Keratinocyte (primary cell): Measurements from ENCODE around the gene MICAL3. TPM values are rescaled to one million over a fixed set of nuclear protein-coding genes. Genes with fewer than 3 reads are reported as not detected.

ENCODE experiments used
- DNase-seq: peaks from one replicate; pipeline ENCODE4 v3.0.0-alpha.2; 2011; ENCODE audit warnings: low read depth, missing footprints, low spot score
- FAIRE-seq: peaks from 2 replicates; lab custom pipeline; 2011; peaks lifted over from hg19 to GRCh38; lab: Jason Lieb, UNC
- H2AFZ ChIP-seq: 2 replicates; pipeline ENCODE4 v1.6.0; 2012; ENCODE audit warnings: low read length, control low read depth, inconsistent platforms; ENCODE audit not compliant: control insufficient read depth
- H3K27ac ChIP-seq: 2 replicates; pipeline ENCODE4 v1.5.1; 2011; ENCODE audit warnings: low read length; ENCODE audit not compliant: control insufficient read depth, insufficient read depth
- H3K27me3 ChIP-seq: 3 replicates; pipeline ENCODE4 v1.6.0; 2011; ENCODE audit warnings: low read length; ENCODE audit not compliant: control insufficient read depth, insufficient read depth; ENCODE audit errors: extremely low read depth
- H3K36me3 ChIP-seq, 2 experiments: 2 replicates in 1 of 2; 3 replicates in 1 of 2; pipeline ENCODE4 v1.5.1; 2011; ENCODE audit warnings: low read length in 2 of 2, mild to moderate bottlenecking in 1 of 2; ENCODE audit not compliant: control insufficient read depth in 2 of 2, insufficient read depth in 2 of 2; ENCODE audit errors: extremely low read depth in 1 of 2
- H3K4me1 ChIP-seq: 3 replicates; pipeline ENCODE4 v1.5.1; 2011; ENCODE audit warnings: low read length; ENCODE audit not compliant: control insufficient read depth, insufficient read depth; ENCODE audit errors: extremely low read depth
- H3K4me2 ChIP-seq: 3 replicates; pipeline ENCODE4 v1.6.0; 2011; ENCODE audit warnings: low read depth, low read length; ENCODE audit not compliant: control insufficient read depth, insufficient read depth; ENCODE audit errors: extremely low read depth
- H3K4me3 ChIP-seq, 3 experiments: fragments of 200-600 bp in 1 of 3; sonication (generic) in 1 of 3; 2 replicates in 2 of 3; 3 replicates in 1 of 3; pipeline ENCODE4 v1.5.1; 2011 to 2016; ENCODE audit warnings: low read length in 3 of 3, mild to moderate bottlenecking in 3 of 3, control low read depth in 2 of 3, inconsistent platforms in 1 of 3, low read depth in 1 of 3, mixed read lengths in 1 of 3, mixed run types in 1 of 3, moderate library complexity in 1 of 3; ENCODE audit not compliant: control insufficient read depth in 2 of 3, insufficient read depth in 2 of 3; ENCODE audit errors: extremely low read depth in 1 of 3
- H3K79me2 ChIP-seq: 2 replicates; pipeline ENCODE4 v1.6.0; 2012; ENCODE audit warnings: low read length; ENCODE audit not compliant: control insufficient read depth, insufficient read depth
- H3K9ac ChIP-seq: 3 replicates; pipeline ENCODE4 v1.6.0; 2011; ENCODE audit warnings: low read length; ENCODE audit not compliant: control insufficient read depth, insufficient read depth; ENCODE audit errors: extremely low read depth
- H3K9me1 ChIP-seq: 3 replicates; pipeline ENCODE4 v1.6.0; 2011; ENCODE audit warnings: low read length; ENCODE audit not compliant: control insufficient read depth, insufficient read depth; ENCODE audit errors: extremely low read depth
- H3K9me3 ChIP-seq: 2 replicates; pipeline ENCODE4 v1.5.1; 2012; ENCODE audit warnings: low read depth, low read length; ENCODE audit not compliant: control insufficient read depth
- H4K20me1 ChIP-seq: 3 replicates; pipeline ENCODE4 v1.6.0; 2011; ENCODE audit warnings: low read length; ENCODE audit not compliant: control insufficient read depth, insufficient read depth; ENCODE audit errors: extremely low read depth
- EZH2 ChIP-seq: IDR thresholded peaks from one replicate; pipeline ENCODE4 v1.6.1; 2012; ENCODE audit warnings: inconsistent platforms, mild to moderate bottlenecking, low read length, moderate library complexity
- dilution Hi-C: fragments of 300-500 bp; cut with MboI; formaldehyde crosslinking; loops from one replicate; pipeline ENCODE4 v1.7.0; 2020; ENCODE audit warnings: low sequenced_read_pairs; ENCODE audit not compliant: extremely low pct_ligation_motif_present
- polyA plus RNA-seq, 5 experiments: library from polyadenylated mRNA; depleted of rRNA in 3 of 5; stranded (reverse) in 3 of 5; stranded (forward) in 1 of 5; unstranded in 1 of 5; fragments of >200 nt; gene quantifications; 1 replicate in 1 of 5; 2 replicates in 3 of 5; 3 replicates in 1 of 5; pipeline versions ENCODE4 v1.2.1 to v1.2.3, GENCODE V29; 2011 to 2012; ENCODE audit warnings: missing spikeins in 2 of 5, low read depth in 1 of 5, low replicate concordance in 1 of 5
- TF ChIP-seq, protein P1 (sequence below), 3 experiments: IDR thresholded peaks in 1 of 3; conservative IDR thresholded peaks in 1 of 3; optimal IDR thresholded peaks in 1 of 3; 2 replicates in 2 of 3; 3 replicates in 1 of 3; pipeline versions ENCODE3 to v1.5.1; 2011; ENCODE audit warnings: low read length in 3 of 3, mild to moderate bottlenecking in 3 of 3, moderate library complexity in 2 of 3, control low read depth in 1 of 3, inconsistent platforms in 1 of 3; ENCODE audit not compliant: insufficient read depth in 2 of 3; ENCODE audit errors: extremely low read depth in 1 of 3

Gene MICAL3
- polyA plus RNA-seq, 1 donor (not counting 4 experiments of a cell fraction or from before 2014, with no cell fraction given), result 27.9 TPM

DNA sequence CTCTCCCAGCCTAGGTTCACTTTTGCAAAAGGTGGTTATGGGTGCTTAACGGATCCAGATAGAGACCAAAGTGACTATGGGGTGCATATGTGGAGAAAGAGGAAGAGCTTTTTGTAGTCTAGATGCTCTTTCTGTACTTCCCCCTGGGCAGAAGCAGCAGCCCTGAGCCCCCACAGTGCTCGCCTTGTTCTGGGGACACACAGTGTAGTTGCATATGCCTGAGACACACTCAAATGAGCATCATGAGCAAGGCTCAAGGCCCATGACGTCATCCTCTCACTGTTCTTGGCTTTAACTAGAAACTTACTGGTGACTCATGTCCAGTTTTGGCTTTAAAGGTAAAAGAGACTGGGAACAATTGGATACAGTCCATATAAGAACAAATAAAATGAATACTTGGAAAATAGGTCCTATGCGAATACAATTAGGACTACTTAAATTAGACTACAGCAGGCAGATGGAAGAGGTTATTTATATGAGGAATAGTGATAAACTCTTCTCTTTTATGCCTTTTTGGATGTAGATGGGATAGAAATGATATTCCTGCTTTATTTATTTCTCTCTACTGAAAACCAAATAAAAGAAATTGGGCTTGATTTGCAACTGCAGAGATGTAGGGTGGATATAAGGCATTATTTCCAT is 33.3 kb upstream of the MICAL3 start:
- Histone ChIP-seq H4K20me1 (no peaks in the 10 kb centered on the region), H3K9ac (peak overlapping the region; percentile 59), H3K4me2 (peak overlapping the region; percentile 6), H3K27me3 (no peaks in the 10 kb centered on the region), H3K9me3 (no peaks in the 10 kb centered on the region), H3K36me3 (no peaks in the 10 kb centered on the region), H3K4me1 (peaks cover 46% of the 10 kb centered on the region), H2AFZ (no peak overlapping the region), H3K9me1 (no peaks in the 10 kb centered on the region), H3K4me3 (no peak overlapping the region), H3K27ac (peak overlapping the region; percentile 17), H3K79me2 (no peaks in the 10 kb centered on the region)
- dilution Hi-C loops, result no loop called here
- no peak for TF ChIP-seq EZH2
- TF ChIP-seq, protein P1, sequence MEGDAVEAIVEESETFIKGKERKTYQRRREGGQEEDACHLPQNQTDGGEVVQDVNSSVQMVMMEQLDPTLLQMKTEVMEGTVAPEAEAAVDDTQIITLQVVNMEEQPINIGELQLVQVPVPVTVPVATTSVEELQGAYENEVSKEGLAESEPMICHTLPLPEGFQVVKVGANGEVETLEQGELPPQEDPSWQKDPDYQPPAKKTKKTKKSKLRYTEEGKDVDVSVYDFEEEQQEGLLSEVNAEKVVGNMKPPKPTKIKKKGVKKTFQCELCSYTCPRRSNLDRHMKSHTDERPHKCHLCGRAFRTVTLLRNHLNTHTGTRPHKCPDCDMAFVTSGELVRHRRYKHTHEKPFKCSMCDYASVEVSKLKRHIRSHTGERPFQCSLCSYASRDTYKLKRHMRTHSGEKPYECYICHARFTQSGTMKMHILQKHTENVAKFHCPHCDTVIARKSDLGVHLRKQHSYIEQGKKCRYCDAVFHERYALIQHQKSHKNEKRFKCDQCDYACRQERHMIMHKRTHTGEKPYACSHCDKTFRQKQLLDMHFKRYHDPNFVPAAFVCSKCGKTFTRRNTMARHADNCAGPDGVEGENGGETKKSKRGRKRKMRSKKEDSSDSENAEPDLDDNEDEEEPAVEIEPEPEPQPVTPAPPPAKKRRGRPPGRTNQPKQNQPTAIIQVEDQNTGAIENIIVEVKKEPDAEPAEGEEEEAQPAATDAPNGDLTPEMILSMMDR (optimal IDR thresholded peaks at IDR 0.05 in 1 of 3, IDR thresholded peaks at IDR 0.05 in 1 of 3, conservative IDR thresholded peaks at IDR 0.05 in 1 of 3; ENCODE audit: extremely low read depth in 1 of 3, insufficient read depth in 2 of 3, low read length in 3 of 3), result no peak
- DNase-seq, result peak; percentile 86
- peak; percentile 88 for FAIRE-seq

DNA sequence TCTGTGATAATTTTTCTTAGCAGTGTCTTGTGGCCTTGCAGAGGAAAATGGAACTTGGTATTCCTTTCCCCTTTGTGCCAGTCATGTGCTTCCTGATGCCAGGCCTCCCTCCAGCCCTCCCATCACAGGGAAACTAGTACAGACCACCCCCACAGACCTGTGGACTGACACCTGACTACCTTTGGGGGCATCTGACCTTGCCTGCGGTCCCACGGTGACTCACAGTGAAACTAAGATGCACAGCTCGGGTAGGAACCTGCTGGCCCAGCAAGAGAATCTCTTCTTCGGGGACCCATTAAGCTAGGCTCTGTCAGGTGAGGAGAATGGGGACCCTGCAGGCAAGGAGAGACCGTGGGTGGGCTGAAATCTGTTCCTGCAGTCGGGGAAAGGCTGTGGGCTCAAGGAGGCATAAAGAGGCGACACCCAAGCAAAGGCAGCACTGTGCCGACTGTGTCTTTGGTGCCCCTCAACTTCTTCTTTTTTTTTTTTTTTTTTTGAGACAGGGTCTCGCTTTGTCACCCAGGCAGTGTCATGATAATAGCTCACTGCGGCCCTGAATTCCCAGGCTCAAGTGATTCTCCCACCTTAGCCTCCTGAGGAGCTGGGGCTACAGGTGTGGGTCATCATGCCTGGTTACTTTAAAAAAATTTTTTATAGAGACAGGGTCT is 32.6 kb upstream of the MICAL3 start:
- no peaks in the 10 kb centered on the region for H3K36me3 ChIP-seq
- TF ChIP-seq, protein P1 (optimal IDR thresholded peaks at IDR 0.05 in 1 of 3, IDR thresholded peaks at IDR 0.05 in 1 of 3, conservative IDR thresholded peaks at IDR 0.05 in 1 of 3; ENCODE audit: extremely low read depth in 1 of 3, insufficient read depth in 2 of 3, low read length in 3 of 3), result no peak
- TF ChIP-seq EZH2, result no peak
- H3K79me2 ChIP-seq, result no peaks in the 10 kb centered on the region
- H3K4me2 ChIP-seq, result no peak overlapping the region
- no peak overlapping the region for H3K4me3 ChIP-seq
- H3K27ac ChIP-seq, result peak overlapping the region; percentile 59
- H3K9ac ChIP-seq, result peak overlapping the region; percentile 59
- H3K27me3 ChIP-seq, result no peaks in the 10 kb centered on the region
- dilution Hi-C loops, result no loop called here
- H2AFZ ChIP-seq, result no peak overlapping the region
- no peaks in the 10 kb centered on the region for H3K9me3 ChIP-seq
- FAIRE-seq (no peak), DNase-seq (no peak)
- peaks cover 39% of the 10 kb centered on the region for H3K4me1 ChIP-seq
- H4K20me1 ChIP-seq, result no peaks in the 10 kb centered on the region
- no peaks in the 10 kb centered on the region for H3K9me1 ChIP-seq
